Mesenchymal stem cell (in vitro differentiated cells and primary cell): Measurements from ENCODE around the gene CPNE9.

Experiments
- DNase-seq: peaks from one replicate; pipeline ENCODE4 v3.0.0-alpha.2; 2013
- H2AFZ ChIP-seq: one replicate; pipeline ENCODE4 v1.6.1; 2013; ENCODE audit warnings: low read depth, mild to moderate bottlenecking, control low read depth, inconsistent platforms, low read length, moderate library complexity
- H2AK5ac ChIP-seq: 2 replicates; pipeline ENCODE4 v1.6.1; 2013; ENCODE audit warnings: low read length, moderate library complexity, mild to moderate bottlenecking, inconsistent platforms; ENCODE audit not compliant: severe bottlenecking
- H2BK120ac ChIP-seq: one replicate; pipeline ENCODE4 v1.6.1; 2013; ENCODE audit warnings: low read depth, mild to moderate bottlenecking, inconsistent platforms, low read length, moderate library complexity
- H2BK12ac ChIP-seq, 2 experiments: one replicate each; pipeline ENCODE4 v1.6.1; 2013; ENCODE audit warnings: inconsistent platforms in 2 of 2, low read length in 2 of 2, mild to moderate bottlenecking in 2 of 2, moderate library complexity in 2 of 2, control low read depth in 1 of 2
- H2BK15ac ChIP-seq: one replicate; pipeline ENCODE4 v1.6.1; 2013; ENCODE audit warnings: mild to moderate bottlenecking, low read depth, inconsistent platforms; ENCODE audit not compliant: poor library complexity, severe bottlenecking
- H2BK5ac ChIP-seq: 2 replicates; pipeline ENCODE4 v1.6.1; 2013; ENCODE audit warnings: low read depth, mild to moderate bottlenecking, low read length, control low read depth, inconsistent platforms; ENCODE audit not compliant: poor library complexity, severe bottlenecking
- H3K14ac ChIP-seq, 2 experiments: one replicate each; pipeline ENCODE4 v1.6.1; 2013; ENCODE audit warnings: inconsistent platforms in 2 of 2, low read length in 2 of 2, control low read depth in 1 of 2, mild to moderate bottlenecking in 1 of 2, moderate library complexity in 1 of 2
- H3K18ac ChIP-seq, 2 experiments: one replicate each; pipeline ENCODE4 v1.6.1; 2013; ENCODE audit warnings: inconsistent platforms in 2 of 2, low read length in 2 of 2, control low read depth in 1 of 2, low read depth in 1 of 2, mild to moderate bottlenecking in 1 of 2
- H3K23ac ChIP-seq, 2 experiments: one replicate each; pipeline ENCODE4 v1.6.1; 2013; ENCODE audit warnings: inconsistent platforms in 2 of 2, low read length in 2 of 2, mild to moderate bottlenecking in 2 of 2, moderate library complexity in 2 of 2, control low read depth in 1 of 2
- H3K27ac ChIP-seq: 2 replicates; pipeline ENCODE4 v1.5.1; 2013; ENCODE audit warnings: mild to moderate bottlenecking, moderate library complexity, low read length, control low read depth, inconsistent platforms; ENCODE audit not compliant: poor library complexity, severe bottlenecking
- H3K27me3 ChIP-seq, 2 experiments: 2 replicates each; pipeline versions ENCODE4 v1.6.1 to v1.7.0; 2013; ENCODE audit warnings: low read length in 2 of 2, mild to moderate bottlenecking in 2 of 2, moderate library complexity in 2 of 2, control low read depth in 1 of 2, inconsistent platforms in 1 of 2; ENCODE audit not compliant: control insufficient read depth in 1 of 2, insufficient read depth in 1 of 2
- H3K36me3 ChIP-seq, 2 experiments: 2 replicates each; pipeline versions ENCODE4 v1.6.1 to v1.7.0; 2013; ENCODE audit warnings: low read length in 2 of 2, control low read depth in 1 of 2, inconsistent platforms in 1 of 2, low read depth in 1 of 2, mild to moderate bottlenecking in 1 of 2; ENCODE audit not compliant: insufficient read depth in 2 of 2, control insufficient read depth in 1 of 2
- H3K4ac ChIP-seq, 2 experiments: one replicate each; pipeline ENCODE4 v1.6.1; 2013; ENCODE audit warnings: inconsistent platforms in 2 of 2, low read length in 2 of 2, mild to moderate bottlenecking in 2 of 2, moderate library complexity in 2 of 2, control low read depth in 1 of 2, low read depth in 1 of 2
- H3K4me1 ChIP-seq: 2 replicates; pipeline ENCODE4 v1.6.1; 2013; ENCODE audit warnings: low read depth, low read length, control low read depth; ENCODE audit not compliant: control insufficient read depth, insufficient read depth
- H3K4me2 ChIP-seq: 2 replicates; pipeline ENCODE4 v1.6.1; 2013; ENCODE audit warnings: low read length, mild to moderate bottlenecking, inconsistent platforms; ENCODE audit not compliant: poor library complexity, severe bottlenecking
- H3K4me3 ChIP-seq, 2 experiments: 2 replicates each; pipeline versions ENCODE4 v1.5.1 to v1.7.0; 2013; ENCODE audit warnings: low read length in 2 of 2, mild to moderate bottlenecking in 2 of 2, control low read depth in 1 of 2, low read depth in 1 of 2; ENCODE audit not compliant: insufficient read depth in 1 of 2
- H3K79me1 ChIP-seq: replicated peaks from 2 replicates; pipeline ENCODE4 v1.6.1; 2013; ENCODE audit warnings: mild to moderate bottlenecking, control low read depth, low read length, inconsistent platforms; ENCODE audit not compliant: poor library complexity, severe bottlenecking
- H3K9ac ChIP-seq: 2 replicates; pipeline ENCODE4 v1.7.0; 2013; ENCODE audit warnings: mild to moderate bottlenecking, low read length, moderate library complexity
- H3K9me3 ChIP-seq: 2 replicates; pipeline ENCODE4 v1.7.0; 2013; ENCODE audit warnings: mild to moderate bottlenecking, low read length; ENCODE audit not compliant: control insufficient read depth
- H4K8ac ChIP-seq: one replicate; pipeline ENCODE4 v1.6.1; 2013; ENCODE audit warnings: inconsistent platforms, mild to moderate bottlenecking, low read length, moderate library complexity
- H4K91ac ChIP-seq: one replicate; pipeline ENCODE4 v1.6.1; 2013; ENCODE audit warnings: mild to moderate bottlenecking, low read length, inconsistent platforms
- WGBS: methylation state at CpG from one replicate; pipeline ENCODE4 v1.1.7; 2013; ENCODE audit warnings: mixed read lengths; 5-methylcytosine and 5-hydroxymethylcytosine counted together

CPNE9 gene

DNA sequence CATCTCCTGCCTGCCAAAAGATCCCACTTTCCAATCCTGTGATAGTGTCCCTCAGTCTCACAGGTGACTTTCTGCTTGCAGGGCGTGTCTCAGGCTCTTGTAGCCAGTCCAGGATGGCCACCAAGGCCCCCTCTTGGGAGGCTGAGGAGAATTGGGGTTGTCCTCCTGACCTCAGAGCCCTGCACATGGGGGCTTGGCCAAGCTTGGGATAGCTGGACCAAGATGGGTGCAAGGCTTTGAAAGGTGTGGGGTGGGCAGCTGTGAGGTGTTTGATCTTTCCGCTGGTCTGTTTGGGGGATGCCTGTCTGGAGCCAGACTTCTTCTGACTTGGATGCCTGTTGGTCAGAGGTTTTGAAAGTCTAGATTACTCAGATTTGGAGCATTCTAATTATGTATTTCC lies 12.0 kb upstream of the CPNE9 start:
- WGBS: 100% methylated on average over 1 of the region's 2 CpGs
- peaks cover 74 to 99% of the 10 kb centered on the region in 2 experiments for H3K36me3 ChIP-seq
- H2BK120ac ChIP-seq: no peak overlapping the region

DNA sequence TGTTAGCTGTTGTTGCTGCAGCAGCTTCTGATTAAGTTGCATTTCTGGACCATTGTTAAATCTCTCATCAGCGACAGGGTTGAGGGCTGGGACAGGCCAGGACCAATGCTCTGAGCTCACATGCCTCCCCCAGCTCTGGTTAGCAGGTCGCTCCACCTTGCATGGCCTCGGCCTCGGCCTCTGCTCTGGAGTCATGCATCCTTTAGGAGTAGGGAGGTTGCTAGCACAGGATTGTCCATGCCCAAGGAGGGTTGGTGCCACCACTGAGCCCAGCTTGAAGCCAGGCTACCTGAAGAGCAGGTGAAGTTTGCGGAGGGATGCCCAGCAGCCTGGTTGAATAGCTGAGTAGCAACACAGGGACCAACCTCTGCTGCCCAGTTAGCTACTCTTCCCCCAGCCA lies 11.2 kb upstream of the CPNE9 start:
- no peak overlapping the region for H3K4me2 ChIP-seq
- H2BK15ac ChIP-seq: no peak overlapping the region
- peaks cover 74 to 99% of the 10 kb centered on the region in 2 experiments for H3K36me3 ChIP-seq
- peak overlapping the region; percentile 24 for H4K91ac ChIP-seq
- no peak overlapping the region for H3K23ac ChIP-seq
- no peak overlapping the region for H3K4ac ChIP-seq
- no peak overlapping the region for H2AFZ ChIP-seq
- no peak for DNase-seq
- no peaks in the 10 kb centered on the region for H3K9me3 ChIP-seq
- peaks cover 1% of the 10 kb centered on the region for H3K79me1 ChIP-seq
- no peak overlapping the region for H2BK120ac ChIP-seq
- H3K9ac ChIP-seq: no peak overlapping the region
- peaks cover 4% of the 10 kb centered on the region for H3K4me1 ChIP-seq
- no peak overlapping the region for H3K18ac ChIP-seq
- no peaks in the 10 kb centered on the region for H3K27me3 ChIP-seq
- H2BK5ac ChIP-seq: no peak overlapping the region
- H3K14ac ChIP-seq: no peak overlapping the region
- H3K4me3 ChIP-seq: no peak overlapping the region
- H2AK5ac ChIP-seq: no peak overlapping the region
- no peak overlapping the region for H3K27ac ChIP-seq
- no peak overlapping the region for H2BK12ac ChIP-seq
- no peak overlapping the region for H4K8ac ChIP-seq
- WGBS: 97% methylated on average over 5 of the region's 5 CpGs

More for the DNA sequence above, 12.0 kb upstream of the CPNE9 start:
- Histone ChIP-seq H2AFZ (no peak overlapping the region), H3K9me3 (no peaks in the 10 kb centered on the region), H3K4me1 (peaks cover 4% of the 10 kb centered on the region), H4K91ac (no peak overlapping the region), H2BK15ac (no peak overlapping the region), H3K9ac (no peak overlapping the region), H3K18ac (no peak overlapping the region), H3K27me3 (no peaks in the 10 kb centered on the region), H3K4me3 (no peak overlapping the region), H2BK5ac (no peak overlapping the region), H3K79me1 (no peaks in the 10 kb centered on the region), H3K4ac (no peak overlapping the region), H3K14ac (no peak overlapping the region), H3K27ac (no peak overlapping the region), H3K4me2 (no peak overlapping the region), H3K23ac (no peak overlapping the region), H4K8ac (no peak overlapping the region), H2AK5ac (no peak overlapping the region), H2BK12ac (no peak overlapping the region)
- DNase-seq: no peak

DNA sequence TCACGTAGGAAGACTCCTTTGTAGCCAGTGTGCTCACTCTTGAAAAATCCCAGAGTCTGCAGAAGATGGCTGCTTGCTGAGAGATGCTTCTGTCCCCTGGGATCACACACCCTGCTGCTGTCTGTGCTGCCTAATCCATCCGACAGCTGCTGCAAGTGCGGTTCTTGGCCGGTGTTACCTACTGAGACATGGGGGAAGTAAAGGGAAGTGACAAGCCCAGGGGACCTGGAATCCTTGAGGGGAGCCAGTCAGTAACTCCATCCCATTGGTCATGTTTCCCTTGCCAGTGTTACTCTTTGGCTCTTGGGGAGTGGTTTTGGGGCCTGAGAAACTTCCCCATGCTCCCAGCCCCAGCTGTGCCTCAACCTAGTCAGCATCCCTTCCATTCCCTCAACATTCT lies 8.3 kb upstream of the CPNE9 start:
- peaks cover 4% of the 10 kb centered on the region for H3K4me1 ChIP-seq
- H3K4ac ChIP-seq: no peak overlapping the region
- H3K36me3 ChIP-seq: peaks cover 65 to 96% of the 10 kb centered on the region in 2 experiments
- no peak overlapping the region for H3K4me2 ChIP-seq
- 95% methylated on average over 4 of the region's 4 CpGs for WGBS
- H3K18ac ChIP-seq: no peak overlapping the region
- no peak overlapping the region for H2AK5ac ChIP-seq
- no peaks in the 10 kb centered on the region for H3K27me3 ChIP-seq
- no peak overlapping the region for H3K27ac ChIP-seq
- no peak overlapping the region for H3K9ac ChIP-seq
- no peaks in the 10 kb centered on the region for H3K9me3 ChIP-seq
- no peak overlapping the region for H3K23ac ChIP-seq
- H2BK5ac ChIP-seq: no peak overlapping the region
- no peak overlapping the region for H4K8ac ChIP-seq
- H3K14ac ChIP-seq: no peak overlapping the region
- H3K79me1 ChIP-seq: peaks cover 1% of the 10 kb centered on the region
- DNase-seq: no peak
- H3K4me3 ChIP-seq: no peak overlapping the region
- no peak overlapping the region for H2AFZ ChIP-seq
- H2BK120ac ChIP-seq: no peak overlapping the region
- H2BK12ac ChIP-seq: no peak overlapping the region
- H2BK15ac ChIP-seq: no peak overlapping the region
- H4K91ac ChIP-seq: no peak overlapping the region

DNA sequence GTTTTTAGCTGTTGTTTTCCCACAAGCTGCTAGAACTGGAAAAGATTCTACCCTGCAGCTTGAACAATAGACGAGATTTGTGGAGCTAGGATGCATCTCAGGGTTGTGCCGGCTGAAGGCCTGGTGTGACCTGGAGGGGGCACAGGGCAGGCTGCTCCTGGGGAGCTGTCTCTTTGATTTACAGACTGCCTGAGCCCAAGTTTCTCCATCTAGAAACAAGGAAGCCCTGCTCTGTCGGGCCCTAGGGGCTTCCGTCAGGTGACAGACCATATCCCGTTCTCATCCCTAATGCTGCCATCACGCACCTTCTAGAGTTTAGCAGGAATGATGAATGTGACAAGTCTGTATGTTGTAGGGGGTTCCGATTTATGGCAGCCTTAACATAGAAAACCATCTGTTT lies 7.9 kb upstream of the CPNE9 start:
- Histone ChIP-seq H3K4me1 (peaks cover 4% of the 10 kb centered on the region), H4K91ac (no peak overlapping the region), H2BK15ac (no peak overlapping the region), H3K9me3 (no peaks in the 10 kb centered on the region), H3K27ac (no peak overlapping the region), H3K18ac (no peak overlapping the region), H3K14ac (no peak overlapping the region), H3K4me3 (no peak overlapping the region), H2BK120ac (no peak overlapping the region), H2AK5ac (no peak overlapping the region), H2BK12ac (no peak overlapping the region), H2AFZ (no peak overlapping the region), H3K79me1 (peaks cover 1% of the 10 kb centered on the region), H3K4ac (no peak overlapping the region), H4K8ac (no peak overlapping the region), H3K36me3 (peaks cover 62 to 94% of the 10 kb centered on the region in 2 experiments), H3K23ac (no peak overlapping the region), H2BK5ac (no peak overlapping the region), H3K4me2 (no peak overlapping the region), H3K27me3 (no peaks in the 10 kb centered on the region), H3K9ac (no peak overlapping the region)
- DNase-seq: no peak
- WGBS: 87% methylated on average over 7 of the region's 7 CpGs
